Duodenal mucosa (tissue), 2 donors: ENCODE measurements around the gene GMCL1.
"Not testable (repeated sequence)": the region's sequence is repeated elsewhere in the genome, so short reads cannot be mapped to it uniquely, and the experiment has no call there.

ENCODE experiments used
- H3K27ac ChIP-seq: one replicate; pipeline ENCODE4 v1.7.0; 2013; ENCODE audit warnings: low read depth, low read length
- H3K27me3 ChIP-seq, 2 donors: one replicate each; pipeline ENCODE4 v1.7.0; 2013; ENCODE audit warnings: low read length in 2 of 2, control low read depth in 1 of 2; ENCODE audit not compliant: insufficient read depth in 2 of 2, control insufficient read depth in 1 of 2
- H3K36me3 ChIP-seq, 2 donors: one replicate each; pipeline ENCODE4 v1.7.0; 2013; ENCODE audit warnings: low read length in 2 of 2, control low read depth in 1 of 2; ENCODE audit not compliant: insufficient read depth in 2 of 2, control insufficient read depth in 1 of 2
- H3K4me1 ChIP-seq, 2 donors: one replicate each; pipeline ENCODE4 v1.7.0; 2013; ENCODE audit warnings: low read length in 2 of 2, control low read depth in 1 of 2; ENCODE audit not compliant: insufficient read depth in 2 of 2, control insufficient read depth in 1 of 2
- H3K4me3 ChIP-seq, 2 donors: one replicate each; pipeline ENCODE4 v1.7.0; 2013; ENCODE audit warnings: low read length in 2 of 2, low read depth in 1 of 2
- H3K9ac ChIP-seq, 2 donors: one replicate each; pipeline ENCODE4 v1.7.0; 2013; ENCODE audit warnings: low read length in 2 of 2, low read depth in 1 of 2
- H3K9me3 ChIP-seq, 2 donors: one replicate each; pipeline ENCODE4 v1.7.0; 2013; ENCODE audit warnings: low read length in 2 of 2, control low read depth in 1 of 2; ENCODE audit not compliant: control insufficient read depth in 1 of 2

Gene GMCL1

DNA sequence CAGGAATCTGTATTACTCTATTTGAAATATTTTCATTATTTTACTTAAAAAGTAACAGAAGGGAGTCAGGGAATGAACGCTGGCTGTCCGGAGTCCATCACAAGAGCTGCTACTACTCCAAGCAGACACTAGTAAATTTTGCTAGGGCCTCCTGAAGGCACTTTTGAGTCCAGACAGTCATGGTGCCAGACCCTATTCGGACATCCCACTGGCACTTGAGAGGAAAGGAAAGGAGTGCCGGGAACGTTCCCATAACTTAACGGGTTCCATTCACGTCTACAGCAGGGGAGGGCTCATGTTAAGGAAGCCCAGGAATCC lies 563 bp upstream of the GMCL1 start:
- no peaks in the 10 kb centered on the region for H3K9me3 ChIP-seq
- no peaks in the 10 kb centered on the region for H3K27me3 ChIP-seq
- peak overlapping the region; percentile 88 to 94 for H3K9ac ChIP-seq
- peak overlapping the region; percentile 86 to 91 for H3K4me3 ChIP-seq
- peak overlapping the region; percentile 90 for H3K27ac ChIP-seq
- peaks cover 0 to 2% of the 10 kb centered on the region in 2 donors for H3K36me3 ChIP-seq
- peaks cover 4 to 22% of the 10 kb centered on the region in 2 donors for H3K4me1 ChIP-seq

DNA sequence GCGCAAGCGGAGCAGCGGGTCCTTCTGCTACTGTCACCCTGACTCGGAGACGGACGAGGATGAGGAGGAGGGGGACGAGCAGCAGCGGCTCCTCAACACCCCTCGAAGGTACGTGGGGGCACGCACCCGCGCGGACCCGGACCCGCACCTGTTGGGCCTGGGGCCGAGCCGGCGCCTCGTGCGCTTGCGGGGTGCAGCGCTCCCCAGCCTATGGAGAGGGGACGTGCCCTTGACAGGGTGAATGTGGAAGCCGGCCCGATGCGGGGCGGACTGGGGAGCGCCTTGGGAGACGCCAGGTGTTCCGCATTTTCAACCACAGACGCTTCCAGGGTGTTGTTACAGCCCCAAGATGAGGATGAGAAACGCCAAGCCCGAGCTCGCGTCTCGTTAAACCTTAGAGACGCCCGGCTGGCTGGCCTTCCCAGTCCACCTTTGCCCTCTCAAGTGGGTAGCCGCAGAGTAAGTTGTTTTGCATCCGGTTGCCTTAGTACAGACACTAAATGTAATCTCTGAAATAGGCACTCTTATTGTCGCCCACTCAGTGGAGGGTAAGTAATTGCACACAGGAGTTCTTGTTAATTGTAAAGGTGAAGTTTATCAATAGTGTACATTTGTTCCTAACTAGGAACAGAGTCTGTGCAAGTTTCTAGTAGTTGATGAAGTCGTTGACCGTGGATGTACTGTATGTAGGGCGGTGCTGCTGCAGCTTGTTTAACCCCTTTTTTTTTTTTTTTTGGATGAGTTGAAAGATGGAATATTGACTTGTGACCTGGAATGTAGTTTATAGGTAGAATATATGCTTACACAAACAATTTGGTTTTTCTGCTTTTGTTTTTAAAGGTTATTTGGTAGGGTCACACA lies 815 bp downstream of the GMCL1 start:
- Histone ChIP-seq H3K27me3 (no peaks in the 10 kb centered on the region), H3K4me3 (peak overlapping the region; percentile 86 to 91), H3K9ac (peak overlapping the region; percentile 88 to 91), H3K4me1 (peaks cover 4 to 22% of the 10 kb centered on the region in 2 donors), H3K27ac (peak overlapping the region; percentile 90), H3K36me3 (peaks cover 0 to 2% of the 10 kb centered on the region in 2 donors), H3K9me3 (no peaks in the 10 kb centered on the region)

DNA sequence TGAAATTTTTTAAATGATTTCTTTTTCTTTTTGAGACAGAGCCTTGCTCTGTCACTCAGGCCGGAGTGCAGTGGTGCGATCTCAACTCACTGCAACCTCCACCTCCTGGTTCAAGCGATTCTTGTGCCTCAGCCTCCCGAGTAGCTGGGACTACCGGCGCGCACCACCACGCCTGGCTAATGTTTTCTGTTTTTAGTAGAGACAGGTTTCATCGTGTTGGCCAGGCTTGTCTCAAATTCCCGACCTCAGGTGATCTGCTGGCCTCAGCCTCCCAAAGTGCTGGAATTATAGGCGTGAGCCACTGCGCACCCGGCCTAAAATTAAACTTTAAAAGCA lies 1.4 kb downstream of the GMCL1 start:
- Histone ChIP-seq H3K4me3 (peak overlapping the region; percentile 86 to 91), H3K9ac (peak overlapping the region in 1 of 2 donors; percentile 88), H3K4me1 (peaks cover 4 to 22% of the 10 kb centered on the region in 2 donors)
- not testable (repeated sequence) for H3K9me3 ChIP-seq, H3K36me3 ChIP-seq, H3K27me3 ChIP-seq, H3K27ac ChIP-seq

DNA sequence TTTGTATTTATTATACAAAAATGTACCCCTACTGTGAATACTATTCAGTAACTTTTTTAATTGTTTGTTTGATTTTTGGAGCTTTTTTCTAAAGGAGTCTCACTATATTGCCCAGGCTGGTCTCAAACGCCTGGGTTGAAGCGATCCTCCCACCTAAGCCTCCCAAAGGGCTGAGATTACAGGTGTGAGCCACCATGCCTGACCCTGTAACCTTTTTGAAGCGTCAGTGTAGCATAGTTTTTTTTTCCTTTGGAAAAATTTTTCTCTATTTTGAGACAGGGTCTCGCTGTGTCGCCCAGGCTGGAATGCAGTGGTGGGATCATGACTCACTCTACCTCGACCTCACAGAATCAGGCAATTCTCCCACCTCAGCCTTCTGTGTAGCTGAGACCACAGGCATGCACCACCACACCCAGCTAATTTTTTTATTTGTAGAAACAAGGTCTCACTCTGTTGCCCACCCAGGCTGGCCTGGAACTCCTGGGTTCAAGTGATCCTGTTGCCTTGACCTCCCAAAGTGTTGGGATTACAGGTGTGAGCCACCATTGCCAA lies 2.0 kb downstream of the GMCL1 start:
- Histone ChIP-seq H3K9me3 (no peaks in the 10 kb centered on the region), H3K9ac (no peak overlapping the region), H3K4me1 (peaks cover 4 to 22% of the 10 kb centered on the region in 2 donors), H3K27me3 (no peaks in the 10 kb centered on the region), H3K27ac (no peak overlapping the region), H3K36me3 (peaks cover 0 to 2% of the 10 kb centered on the region in 2 donors), H3K4me3 (no peak overlapping the region)

DNA sequence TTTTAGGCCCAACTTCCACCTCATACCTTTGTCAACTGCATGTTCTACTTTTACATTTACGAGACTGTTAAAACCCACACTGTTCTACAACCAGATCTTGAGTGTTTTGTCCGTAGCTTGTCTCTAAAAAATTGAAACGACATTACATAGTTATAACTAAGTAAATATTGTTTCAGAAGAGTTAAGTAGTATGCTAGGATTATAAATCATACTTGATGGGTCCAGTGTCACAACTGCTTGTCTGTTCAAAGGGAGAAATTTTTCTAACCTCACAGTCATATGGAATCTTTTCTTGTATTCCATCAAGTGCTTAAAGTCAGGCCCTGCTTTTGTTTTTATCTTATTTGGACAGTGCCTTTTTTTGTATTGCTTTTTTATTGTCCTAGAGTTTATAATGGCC lies 4.3 kb downstream of the GMCL1 start:
- Histone ChIP-seq H3K9ac (no peak overlapping the region), H3K4me1 (peaks cover 4 to 20% of the 10 kb centered on the region in 2 donors), H3K36me3 (peaks cover 0 to 2% of the 10 kb centered on the region in 2 donors), H3K9me3 (no peaks in the 10 kb centered on the region), H3K27ac (no peak overlapping the region), H3K4me3 (no peak overlapping the region), H3K27me3 (no peaks in the 10 kb centered on the region)

DNA sequence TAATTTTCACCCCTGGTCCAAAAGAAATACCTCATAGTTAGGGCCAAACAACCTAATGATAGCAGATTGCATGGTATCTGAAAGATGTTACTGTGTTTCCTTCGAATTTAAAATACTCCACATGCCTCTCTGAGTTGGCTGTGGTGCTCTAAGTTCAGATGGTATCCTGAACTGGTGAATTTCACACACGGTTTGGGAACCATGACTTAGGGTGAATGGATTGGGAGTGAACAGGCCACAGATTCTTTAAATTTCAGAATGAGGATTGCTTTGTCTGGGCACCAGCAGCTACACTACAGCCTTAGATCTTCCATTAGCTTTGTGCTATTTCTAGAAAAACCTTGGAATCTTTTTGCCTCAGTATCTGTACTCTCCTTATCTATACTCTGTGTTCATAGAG lies 6.2 kb downstream of the GMCL1 start:
- Histone ChIP-seq H3K9ac (no peak overlapping the region), H3K27me3 (no peaks in the 10 kb centered on the region), H3K4me1 (peaks cover 4 to 13% of the 10 kb centered on the region in 2 donors), H3K4me3 (no peak overlapping the region), H3K36me3 (peaks cover 10% of the 10 kb centered on the region in 2 donors), H3K27ac (no peak overlapping the region), H3K9me3 (no peaks in the 10 kb centered on the region)

DNA sequence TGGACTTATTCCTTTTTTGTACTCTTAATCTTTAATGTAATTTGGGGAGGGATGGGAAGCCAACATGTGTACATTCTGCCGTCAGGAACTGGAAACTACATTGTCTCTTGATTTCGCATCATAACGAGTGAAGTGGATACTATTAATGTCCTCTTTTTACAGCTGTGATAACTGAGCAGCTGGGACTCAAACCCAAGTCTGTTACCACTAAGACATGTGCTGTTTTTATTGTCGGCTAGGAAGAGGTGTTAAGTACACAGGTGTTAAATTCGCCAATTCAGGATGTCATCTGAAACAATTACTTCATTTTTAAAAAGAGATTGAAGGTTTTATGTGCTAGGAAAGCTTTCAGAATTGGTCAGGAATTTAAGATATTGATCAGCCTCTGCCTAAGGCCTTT lies 6.9 kb downstream of the GMCL1 start:
- no peak overlapping the region for H3K9ac ChIP-seq
- no peak overlapping the region for H3K4me3 ChIP-seq
- H3K27ac ChIP-seq, result no peak overlapping the region
- H3K4me1 ChIP-seq, result peaks cover 4 to 8% of the 10 kb centered on the region in 2 donors
- H3K27me3 ChIP-seq, result no peaks in the 10 kb centered on the region
- no peaks in the 10 kb centered on the region for H3K9me3 ChIP-seq
- H3K36me3 ChIP-seq, result peaks cover 10 to 16% of the 10 kb centered on the region in 2 donors

DNA sequence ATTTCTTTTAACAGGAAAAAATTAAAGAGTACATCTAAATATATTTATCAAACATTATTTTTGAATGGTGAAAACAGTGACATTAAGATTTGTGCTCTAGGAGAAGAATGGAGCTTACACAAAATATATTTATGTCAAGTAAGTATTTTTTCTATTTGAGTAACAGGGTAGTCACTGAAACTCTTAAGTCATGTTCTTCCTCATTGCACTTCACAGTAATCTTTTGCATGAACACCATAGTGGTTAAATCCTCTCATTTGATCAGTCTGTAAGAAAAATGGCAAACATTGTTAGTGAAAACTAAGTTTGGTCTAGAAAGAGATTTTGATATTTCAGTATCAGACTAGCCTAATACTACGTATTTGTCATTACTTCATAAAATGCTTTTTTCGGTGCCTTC lies 8.1 kb downstream of the GMCL1 start:
- Histone ChIP-seq H3K4me1 (no peaks in the 10 kb centered on the region), H3K4me3 (no peak overlapping the region), H3K36me3 (peaks cover 10 to 24% of the 10 kb centered on the region in 2 donors), H3K9ac (no peak overlapping the region), H3K27me3 (no peaks in the 10 kb centered on the region), H3K9me3 (no peaks in the 10 kb centered on the region), H3K27ac (no peak overlapping the region)

DNA sequence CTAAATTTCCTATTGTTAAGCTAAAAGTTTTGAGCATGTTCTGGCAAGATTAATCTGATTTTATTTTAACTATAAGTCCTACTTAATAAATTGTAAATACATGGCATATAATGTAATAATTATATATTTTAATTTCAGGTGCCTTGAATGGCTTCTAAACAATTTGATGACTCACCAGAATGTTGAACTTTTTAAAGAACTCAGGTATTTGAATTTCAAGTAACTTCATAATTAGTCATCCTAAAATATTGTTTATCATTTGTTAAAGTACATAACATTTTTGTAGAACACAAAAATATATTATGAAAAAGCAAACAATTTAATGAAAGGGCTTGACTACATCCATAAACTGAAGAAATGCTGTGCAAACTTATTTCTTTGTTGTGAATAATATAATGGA lies 14.5 kb downstream of the GMCL1 start:
- Histone ChIP-seq H3K4me3 (no peak overlapping the region), H3K36me3 (peaks cover 21 to 58% of the 10 kb centered on the region in 2 donors), H3K27me3 (no peaks in the 10 kb centered on the region), H3K27ac (no peak overlapping the region), H3K4me1 (no peaks in the 10 kb centered on the region), H3K9me3 (no peaks in the 10 kb centered on the region), H3K9ac (no peak overlapping the region)

DNA sequence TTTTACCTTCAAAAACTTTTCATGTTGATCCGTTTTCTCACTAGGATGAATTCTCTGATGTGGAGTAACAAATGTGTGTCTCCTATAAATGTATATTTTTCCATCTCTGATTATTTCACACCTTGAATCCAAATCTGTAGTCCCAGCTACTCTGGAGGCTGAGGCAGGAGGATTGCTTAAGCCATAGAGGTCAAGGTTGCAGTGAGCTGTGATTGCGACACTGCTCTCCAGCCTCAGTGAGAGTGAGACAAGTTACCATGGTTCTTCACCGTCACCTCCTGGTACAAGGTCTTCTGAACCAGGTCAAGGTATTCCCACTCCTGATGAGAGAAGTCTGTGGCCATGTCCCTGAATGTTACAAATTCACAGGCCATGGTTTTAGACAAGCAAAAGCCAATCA lies 15.1 kb downstream of the GMCL1 start:
- Histone ChIP-seq H3K27me3 (no peaks in the 10 kb centered on the region), H3K4me3 (no peak overlapping the region), H3K9me3 (no peaks in the 10 kb centered on the region), H3K27ac (no peak overlapping the region), H3K36me3 (peaks cover 21 to 56% of the 10 kb centered on the region in 2 donors), H3K4me1 (no peaks in the 10 kb centered on the region), H3K9ac (no peak overlapping the region)
